DMS114 treated with DMSO at 0.1 percent for 48 hours (cell line): Measurements from ENCODE around the gene IP6K2.

Experiments used
- DNase-seq: peaks from one replicate; lab custom pipeline; 2025; ENCODE audit not compliant: unreplicated experiment; lab: John Stamatoyannopoulos, UW

IP6K2 gene

DNA sequence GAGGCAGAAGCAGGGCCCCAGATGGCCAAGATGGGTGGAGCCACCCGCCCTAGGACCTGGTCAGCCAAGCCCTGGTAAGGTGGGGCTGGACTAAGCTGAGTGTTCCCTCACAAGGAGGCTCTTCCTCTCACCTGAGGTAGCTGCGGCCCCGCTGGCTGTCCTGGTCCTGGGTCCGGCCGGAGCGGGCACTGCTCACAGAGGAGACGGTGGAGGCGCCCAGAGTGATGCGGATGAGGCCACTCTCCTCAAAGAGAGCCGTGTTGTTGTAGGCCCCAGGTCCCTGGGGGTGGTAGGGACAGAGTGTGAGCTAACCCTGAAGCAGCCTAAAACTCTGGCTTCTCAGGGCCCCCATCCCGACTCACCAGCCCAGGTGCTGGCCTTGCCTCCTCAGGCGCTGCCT lies 74.4 kb downstream of the IP6K2 start:
- no peak for DNase-seq

DNA sequence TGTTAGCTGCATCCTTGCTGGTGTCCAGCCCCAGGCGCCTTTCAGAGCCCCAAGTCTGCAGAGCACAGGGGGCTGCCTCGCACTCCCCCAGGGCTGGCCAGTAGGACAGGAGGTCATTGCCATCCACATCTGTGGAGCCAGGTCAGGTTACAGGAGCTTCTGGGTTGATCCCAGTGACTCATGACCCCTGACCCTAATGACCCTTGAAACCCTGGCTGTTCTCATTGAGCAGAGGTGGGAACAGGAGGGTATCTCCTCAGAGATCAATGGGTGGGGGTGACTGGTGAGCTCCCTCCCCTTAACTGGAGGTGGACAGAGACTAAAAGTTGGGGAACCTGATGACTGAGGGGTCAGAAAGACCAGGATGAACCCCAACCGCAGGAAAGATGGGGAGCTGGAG lies 75.6 kb downstream of the IP6K2 start:
- no peak for DNase-seq

DNA sequence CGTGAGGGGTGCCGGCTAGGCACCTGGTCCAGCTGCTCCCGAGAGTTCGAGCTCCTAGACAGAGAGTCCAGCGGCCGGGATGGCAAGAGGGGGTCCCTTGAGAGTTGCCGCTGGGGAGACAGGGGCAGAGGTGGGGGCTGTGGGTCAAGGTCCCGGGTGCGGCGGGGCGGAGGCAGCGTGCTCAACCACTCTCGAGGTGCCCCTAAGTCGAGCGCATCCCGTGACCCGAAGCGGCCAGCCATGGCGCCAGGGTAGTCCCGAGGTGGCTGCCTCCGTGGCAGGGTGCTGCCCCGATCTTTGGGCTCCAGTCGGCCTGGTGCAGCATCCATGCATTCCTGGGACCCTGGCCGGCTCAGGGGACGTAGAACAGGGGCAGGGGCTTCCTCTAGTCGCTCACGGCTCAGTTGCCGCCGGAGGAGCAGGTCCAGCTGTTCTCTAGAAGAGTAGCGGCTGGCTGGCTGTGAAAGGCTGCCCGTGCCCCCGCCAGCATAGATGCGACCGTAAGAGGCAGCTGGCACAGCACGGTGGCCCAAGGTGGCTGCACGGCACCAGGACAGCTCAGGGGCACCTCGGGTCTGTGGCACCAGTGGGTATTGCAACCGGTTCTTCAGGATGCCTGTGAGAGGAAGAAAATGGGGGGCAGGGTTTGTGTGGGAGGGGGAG lies 76.9 kb downstream of the IP6K2 start:
- no peak for DNase-seq
